Endodermal cell (in vitro differentiated cells): Measurements from ENCODE around the gene SSBP4. TPM values are rescaled to one million over a fixed set of nuclear protein-coding genes. Genes with fewer than 3 reads are reported as not detected.

ENCODE experiments used
- DNase-seq: peaks from one replicate; pipeline ENCODE4 v3.0.0-alpha.2; 2017
- H3K27ac ChIP-seq: 2 replicates; pipeline ENCODE4 v1.5.1; 2013; ENCODE audit warnings: mild to moderate bottlenecking, low read depth, low read length, moderate library complexity
- H3K27me3 ChIP-seq: 2 replicates; pipeline ENCODE4 v1.6.1; 2013; ENCODE audit warnings: mild to moderate bottlenecking, low read length, moderate library complexity; ENCODE audit not compliant: insufficient read depth, control insufficient read depth, poor library complexity, severe bottlenecking
- H3K36me3 ChIP-seq: 2 replicates; pipeline ENCODE4 v1.7.0; 2013; ENCODE audit warnings: mild to moderate bottlenecking, low read length, moderate library complexity; ENCODE audit not compliant: control insufficient read depth, insufficient read depth
- H3K4me1 ChIP-seq: one replicate; pipeline ENCODE4 v1.7.0; 2013; ENCODE audit warnings: low read length; ENCODE audit not compliant: control insufficient read depth, insufficient read depth
- H3K4me3 ChIP-seq: 2 replicates; pipeline ENCODE4 v1.5.1; 2013; ENCODE audit warnings: mild to moderate bottlenecking, low read length, moderate library complexity
- H3K9ac ChIP-seq: 2 replicates; pipeline ENCODE4 v1.6.1; 2013; ENCODE audit warnings: mild to moderate bottlenecking, low read length, moderate library complexity; ENCODE audit not compliant: poor library complexity, severe bottlenecking; ENCODE audit errors: extremely low read depth
- H3K9me3 ChIP-seq: 2 replicates; pipeline ENCODE4 v1.6.1; 2013; ENCODE audit warnings: mild to moderate bottlenecking, low read length, moderate library complexity; ENCODE audit not compliant: control insufficient read depth
- H3K27ac Mint-ChIP-seq: 2 replicates; pipeline ENCODE4 v1.8.0; 2020; ENCODE audit warnings: mixed read lengths
- H3K27me3 Mint-ChIP-seq: 2 replicates; pipeline ENCODE4 v1.8.0; 2021; ENCODE audit warnings: mild to moderate bottlenecking, mixed read lengths; ENCODE audit not compliant: insufficient read depth
- H3K36me3 Mint-ChIP-seq: 2 replicates; pipeline ENCODE4 v1.8.0; 2020; ENCODE audit warnings: low read depth, mixed read lengths
- H3K4me1 Mint-ChIP-seq: 2 replicates; pipeline ENCODE4 v1.8.0; 2020; ENCODE audit warnings: mixed read lengths
- H3K4me3 Mint-ChIP-seq: 2 replicates; pipeline ENCODE4 v1.8.0; 2020; ENCODE audit warnings: mild to moderate bottlenecking, moderate library complexity, mixed read lengths
- H3K9me3 Mint-ChIP-seq: 2 replicates; pipeline ENCODE4 v1.8.0; 2020; ENCODE audit warnings: mild to moderate bottlenecking, mixed read lengths
- CTCF ChIP-seq: fragments of 200-600 bp; sonication (generic); conservative IDR thresholded peaks from 2 replicates; pipeline ENCODE4 v1.5.0; 2021; ENCODE audit warnings: antibody characterized with exemption, mild to moderate bottlenecking
- WGBS, 2 experiments: methylation state at CpG; one replicate each; pipeline versions ENCODE4 v1.1.5 to v1.1.7; 2013; ENCODE audit warnings: missing lambda C conversion rate in 2 of 2, mixed read lengths in 1 of 2; ENCODE audit not compliant: insufficient coverage in 1 of 2, insufficient read length in 1 of 2; 5-methylcytosine and 5-hydroxymethylcytosine counted together
- microRNA-seq: library from miRNA; unstranded; fragments of <30 nt; microRNA quantifications from one replicate; pipeline ENCODE4 v1.2.0, GENCODE V29; 2020; ENCODE audit warnings: borderline microRNAs expressed
- total RNA-seq, 2 donors: library from RNA; stranded (reverse); fragmentation: NEBNext Ultra II Directional in 1 of 2; extraction: Animal tissue kit (Norgen Biotek cat#: 25700) in 1 of 2; gene quantifications; 2 replicates in 1 of 2; 3 replicates in 1 of 2; pipeline ENCODE4 v1.2.1, GENCODE V29; 2021

The SSBP4 gene
- total RNA-seq, 2 donors from 2014 or later: 35.9 to 43.5 TPM

DNA sequence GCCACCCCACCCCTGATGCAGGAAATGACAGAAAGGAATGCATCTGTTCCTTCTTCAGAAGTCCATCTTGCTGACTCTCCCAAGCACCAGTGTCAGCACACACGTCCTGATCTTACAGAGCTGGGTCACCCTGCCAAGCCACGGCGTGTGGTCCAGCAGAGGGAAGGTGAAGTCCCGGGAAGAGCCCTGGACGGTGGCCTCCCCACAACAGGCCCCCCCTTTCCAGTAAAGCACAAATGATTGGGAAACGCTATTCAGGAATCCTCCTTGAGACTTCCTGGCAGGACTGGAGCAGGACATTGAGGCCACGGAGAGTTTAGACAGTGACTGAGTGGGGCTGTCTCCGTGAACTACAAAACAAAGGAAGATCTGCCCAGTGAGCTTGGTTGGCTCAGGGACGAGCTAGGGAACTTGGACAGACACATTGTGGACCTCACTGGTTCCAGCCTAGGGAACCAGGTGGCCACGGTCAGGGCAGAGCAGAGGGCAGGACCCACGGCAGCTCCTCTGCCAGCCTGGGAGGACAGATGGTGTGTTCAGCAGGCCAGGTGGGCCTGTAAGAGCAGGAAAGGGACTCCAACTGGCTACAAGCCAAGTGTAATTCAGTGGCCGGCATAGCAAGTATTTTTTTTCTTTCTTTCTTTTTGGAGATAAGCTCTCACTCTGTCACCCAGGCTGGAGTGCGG is 61.0 kb downstream of the SSBP4 start:
- Mint-ChIP-seq H3K9me3 (peaks cover 1% of the 10 kb centered on the region), H3K4me3 (no peak overlapping the region), H3K36me3 (peaks cover 4% of the 10 kb centered on the region), H3K4me1 (no peaks in the 10 kb centered on the region), H3K27me3 (no peaks in the 10 kb centered on the region), H3K27ac (peak overlapping the region; percentile 53)
- Histone ChIP-seq H3K9ac (no peak overlapping the region), H3K4me3 (no peak overlapping the region), H3K4me1 (no peaks in the 10 kb centered on the region), H3K27ac (peak overlapping the region; percentile 30), H3K27me3 (no peaks in the 10 kb centered on the region), H3K9me3 (peaks cover 7% of the 10 kb centered on the region), H3K36me3 (no peaks in the 10 kb centered on the region)
- TF ChIP-seq CTCF: no peak
- DNase-seq: no peak
- 88 to 91% methylated on average over 12 to 13 of the region's 13 CpGs for WGBS, 2 experiments

GRCh38 chr19:18481505-18482222 is 62.5 kb downstream of the SSBP4 start:
- Histone ChIP-seq H3K27me3 (no peaks in the 10 kb centered on the region), H3K27ac (no peak overlapping the region), H3K9me3 (peaks cover 7% of the 10 kb centered on the region), H3K4me3 (no peak overlapping the region), H3K4me1 (no peaks in the 10 kb centered on the region), H3K36me3 (no peaks in the 10 kb centered on the region), H3K9ac (no peak overlapping the region)
- H3K4me1 Mint-ChIP-seq: peaks cover 7% of the 10 kb centered on the region
- peaks cover 4% of the 10 kb centered on the region for H3K36me3 Mint-ChIP-seq
- TF ChIP-seq CTCF: no peak
- H3K9me3 Mint-ChIP-seq: peaks cover 1% of the 10 kb centered on the region
- 95 to 97% methylated on average over 12 of the region's 12 CpGs for WGBS, 2 experiments
- no peaks in the 10 kb centered on the region for H3K27me3 Mint-ChIP-seq
- H3K27ac Mint-ChIP-seq: no peak overlapping the region
- no peak for DNase-seq
- no peak overlapping the region for H3K4me3 Mint-ChIP-seq

GRCh38 chr19:18483119-18483890 is 64.1 kb downstream of the SSBP4 start:
- no peaks in the 10 kb centered on the region for H3K27me3 ChIP-seq
- H3K27ac ChIP-seq: no peak overlapping the region
- H3K4me3 ChIP-seq: no peak overlapping the region
- H3K27ac Mint-ChIP-seq: peak overlapping the region; percentile 66
- peaks cover 7% of the 10 kb centered on the region for H3K9me3 ChIP-seq
- H3K9ac ChIP-seq: no peak overlapping the region
- no peaks in the 10 kb centered on the region for H3K4me1 ChIP-seq
- H3K9me3 Mint-ChIP-seq: peaks cover 1% of the 10 kb centered on the region
- 88 to 93% methylated on average over 5 to 12 of the region's 12 CpGs for WGBS, 2 experiments
- no peaks in the 10 kb centered on the region for H3K36me3 ChIP-seq
- H3K4me1 Mint-ChIP-seq: peaks cover 9% of the 10 kb centered on the region
- H3K27me3 Mint-ChIP-seq: no peaks in the 10 kb centered on the region
- H3K4me3 Mint-ChIP-seq: no peak overlapping the region
- H3K36me3 Mint-ChIP-seq: peaks cover 4% of the 10 kb centered on the region
- no peak for DNase-seq
- no peak for TF ChIP-seq CTCF

Small RNA genes within 50 kb of the gene (microRNA-seq; reads per million reads assigned to microRNA genes)
- gene MIR3189: not detected

Other genes starting within 250 kb of the SSBP4 start
- 10 to 100 TPM; 10.6 to 11.0 TPM for gene IFI30, start 245.6 kb upstream of the SSBP4 start, total RNA-seq
- gene MPV17L2, start 226.2 kb upstream of the SSBP4 start, total RNA-seq: 10 to 100 TPM; 20.9 to 21.8 TPM
- 1 to 10 TPM; 3.6 to 3.9 TPM for gene RAB3A, start 215.4 kb upstream of the SSBP4 start, total RNA-seq
- 1 to 10 TPM; 1.1 to 2.4 TPM for gene PDE4C, start 193.0 kb upstream of the SSBP4 start, total RNA-seq
- gene IQCN, start 144.9 kb upstream of the SSBP4 start, total RNA-seq: 1 to 10 TPM; 2.4 to 3.3 TPM
- gene JUND, start 137.8 kb upstream of the SSBP4 start, total RNA-seq: 100 to 1,000 TPM; 112 to 148 TPM
- 100 to 1,000 TPM; 252 to 276 TPM for gene LSM4, start 96.3 kb upstream of the SSBP4 start, total RNA-seq
- gene PGPEP1, start 78.8 kb upstream of the SSBP4 start, total RNA-seq: 1 to 10 TPM; 7.7 to 9.0 TPM
- gene GDF15, start 33.2 kb upstream of the SSBP4 start, total RNA-seq: 1 to 10 TPM in 1 of 2 donors, under 1 TPM in 1; 0.90 to 2.2 TPM
- gene LRRC25, start 21.8 kb upstream of the SSBP4 start, total RNA-seq: not detected
- 100 to 1,000 TPM; 156 to 212 TPM for gene ISYNA1, start 18.7 kb downstream of the SSBP4 start, total RNA-seq
- gene ELL, start 102.7 kb downstream of the SSBP4 start, total RNA-seq: 10 to 100 TPM; 10.9 to 15.4 TPM
- 100 to 1,000 TPM; 277 to 336 TPM for gene FKBP8, start 124.2 kb downstream of the SSBP4 start, total RNA-seq
- gene KXD1, start 138.5 kb downstream of the SSBP4 start, total RNA-seq: 100 to 1,000 TPM; 108 to 115 TPM
- 1,000 to 10,000 TPM; 1,143 to 1,222 TPM for gene UBA52, start 152.5 kb downstream of the SSBP4 start, total RNA-seq
- 10 to 100 TPM; 76.9 to 83.9 TPM for gene REX1BD, start 169.4 kb downstream of the SSBP4 start, total RNA-seq
- 10 to 100 TPM; 10.4 to 10.5 TPM for gene CRLF1, start 187.4 kb downstream of the SSBP4 start, total RNA-seq
- gene TMEM59L, start 193.5 kb downstream of the SSBP4 start, total RNA-seq: 1 to 10 TPM; 5.0 to 7.2 TPM
- 10 to 100 TPM in 1 of 2 donors, 1 to 10 TPM in 1; 9.4 to 11.2 TPM for gene KLHL26, start 217.6 kb downstream of the SSBP4 start, total RNA-seq